ENCODE measurements around the gene RNU11. TPM values are rescaled to one million over a fixed set of nuclear protein-coding genes. Genes with fewer than 3 reads are reported as not detected.
"Not testable (repeated sequence)": the region's sequence is repeated elsewhere in the genome, so short reads cannot be mapped to it uniquely, and the experiment has no call there.

Gene RNU11
- total RNA-seq, 2 donors from 2014 or later = not detected

DNA sequence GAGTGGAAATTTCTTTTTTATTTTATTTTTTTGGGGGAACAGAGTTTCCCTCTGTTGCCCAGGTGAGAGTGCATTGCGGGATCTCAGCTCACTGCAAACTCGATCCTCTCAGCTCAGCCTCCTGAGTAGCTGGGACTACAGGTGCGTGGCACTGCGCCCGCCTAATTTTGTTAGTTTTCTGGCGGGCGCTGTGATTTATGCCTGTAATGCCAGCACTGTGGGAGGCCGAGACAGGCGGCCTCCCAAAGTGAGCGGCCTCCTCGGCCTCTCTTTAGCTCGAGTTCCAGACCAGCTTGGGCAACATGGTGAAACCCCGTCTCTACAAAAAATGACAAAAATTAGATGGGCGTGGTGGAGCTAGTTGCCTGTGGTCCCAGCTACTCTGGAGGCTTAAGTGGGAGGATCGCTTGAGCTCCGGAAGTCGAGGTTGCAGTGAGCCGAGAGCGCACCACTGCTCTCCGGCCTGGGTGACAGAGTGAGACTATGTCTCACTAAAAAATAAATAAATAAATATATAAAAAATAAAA lies 22.9 kb downstream of the RNU11 start:
- H3K4me1 ChIP-seq = peaks cover 5% of the 10 kb centered on the region
- ATAC-seq (no peak), DNase-seq (no peak)
- H3K27ac ChIP-seq = no peak overlapping the region
- intact Hi-C loops (cut with DNase I) = no loop called here
- WGBS, 2 donors = 94 to 97% methylated on average over 15 to 20 of the region's 20 CpGs
- no peaks in the 10 kb centered on the region for H3K27me3 ChIP-seq
- no peaks in the 10 kb centered on the region for H3K36me3 ChIP-seq (replicated peaks in 1 of 2; ENCODE audit: insufficient read depth in 1 of 2, low read depth in 2 of 2)
- H3K4me3 ChIP-seq = no peak overlapping the region
- H3K9me3 ChIP-seq = no peaks in the 10 kb centered on the region
- TF ChIP-seq POLR2A (IDR thresholded peaks at IDR 0.05) = no peak
- TF ChIP-seq, protein P1, sequence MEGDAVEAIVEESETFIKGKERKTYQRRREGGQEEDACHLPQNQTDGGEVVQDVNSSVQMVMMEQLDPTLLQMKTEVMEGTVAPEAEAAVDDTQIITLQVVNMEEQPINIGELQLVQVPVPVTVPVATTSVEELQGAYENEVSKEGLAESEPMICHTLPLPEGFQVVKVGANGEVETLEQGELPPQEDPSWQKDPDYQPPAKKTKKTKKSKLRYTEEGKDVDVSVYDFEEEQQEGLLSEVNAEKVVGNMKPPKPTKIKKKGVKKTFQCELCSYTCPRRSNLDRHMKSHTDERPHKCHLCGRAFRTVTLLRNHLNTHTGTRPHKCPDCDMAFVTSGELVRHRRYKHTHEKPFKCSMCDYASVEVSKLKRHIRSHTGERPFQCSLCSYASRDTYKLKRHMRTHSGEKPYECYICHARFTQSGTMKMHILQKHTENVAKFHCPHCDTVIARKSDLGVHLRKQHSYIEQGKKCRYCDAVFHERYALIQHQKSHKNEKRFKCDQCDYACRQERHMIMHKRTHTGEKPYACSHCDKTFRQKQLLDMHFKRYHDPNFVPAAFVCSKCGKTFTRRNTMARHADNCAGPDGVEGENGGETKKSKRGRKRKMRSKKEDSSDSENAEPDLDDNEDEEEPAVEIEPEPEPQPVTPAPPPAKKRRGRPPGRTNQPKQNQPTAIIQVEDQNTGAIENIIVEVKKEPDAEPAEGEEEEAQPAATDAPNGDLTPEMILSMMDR (IDR thresholded peaks at IDR 0.05) = no peak

GRCh38 chr1:28672971-28673370 lies 24.6 kb downstream of the RNU11 start:
- ATAC-seq; H3K27ac ChIP-seq; H3K4me1 ChIP-seq; H3K4me3 ChIP-seq; H3K27me3 ChIP-seq; H3K9me3 ChIP-seq; intact Hi-C loops (cut with DNase I); DNase-seq; H3K36me3 ChIP-seq (replicated peaks in 1 of 2; ENCODE audit: insufficient read depth in 1 of 2, low read depth in 2 of 2): not testable (repeated sequence)
- 92 to 95% methylated on average over 15 of the region's 15 CpGs for WGBS, 2 donors

DNA sequence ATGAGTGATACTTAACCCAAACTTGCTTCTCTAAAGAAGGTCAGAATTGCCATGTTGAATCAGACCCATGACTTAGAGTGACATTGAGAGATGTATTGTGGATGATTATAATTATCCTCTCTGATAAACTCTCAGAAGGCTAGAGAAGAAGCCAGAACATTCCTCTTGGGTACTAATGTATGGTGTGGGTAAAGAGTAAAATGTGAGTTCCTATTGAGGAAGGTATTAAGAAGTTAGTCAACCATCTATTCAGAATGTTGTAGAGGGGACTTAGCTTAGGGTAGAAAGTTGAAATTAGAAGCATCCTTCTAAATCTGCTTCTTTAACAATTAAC lies 27.5 kb downstream of the RNU11 start:
- DNase-seq = no peak
- Histone ChIP-seq H3K27ac (no peak overlapping the region), H3K4me3 (no peak overlapping the region), H3K4me1 (no peaks in the 10 kb centered on the region), H3K9me3 (no peaks in the 10 kb centered on the region), H3K27me3 (no peaks in the 10 kb centered on the region), H3K36me3 (replicated peaks in 1 of 2; ENCODE audit: insufficient read depth in 1 of 2, low read depth in 2 of 2) (no peaks in the 10 kb centered on the region)
- TF ChIP-seq POLR2A (IDR thresholded peaks at IDR 0.05) = no peak
- TF ChIP-seq, protein P1 (IDR thresholded peaks at IDR 0.05) = no peak
- intact Hi-C loops (cut with DNase I) = no loop called here
- no peak for ATAC-seq

GRCh38 chr1:28680151-28680550 lies 31.8 kb downstream of the RNU11 start:
- Histone ChIP-seq H3K27ac (no peak overlapping the region), H3K4me1 (no peaks in the 10 kb centered on the region), H3K4me3 (no peak overlapping the region), H3K9me3 (no peaks in the 10 kb centered on the region), H3K27me3 (no peaks in the 10 kb centered on the region), H3K36me3 (replicated peaks in 1 of 2; ENCODE audit: insufficient read depth in 1 of 2, low read depth in 2 of 2) (no peaks in the 10 kb centered on the region)
- WGBS, 2 donors = 85 to 87% methylated on average over 4 of the region's 4 CpGs
- ATAC-seq (no peak), DNase-seq (no peak)
- TF ChIP-seq POLR2A (IDR thresholded peaks at IDR 0.05) = no peak
- TF ChIP-seq, protein P1 (IDR thresholded peaks at IDR 0.05) = no peak
- intact Hi-C loops (cut with DNase I) = no loop called here

- intact Hi-C loops (cut with DNase I) = no loop called here
- no peaks in the 10 kb centered on the region for H3K36me3 ChIP-seq (replicated peaks in 1 of 2; ENCODE audit: insufficient read depth in 1 of 2, low read depth in 2 of 2)
- no peaks in the 10 kb centered on the region for H3K9me3 ChIP-seq
- ATAC-seq = no peak
- no peak for TF ChIP-seq POLR2A (IDR thresholded peaks at IDR 0.05)
- TF ChIP-seq, protein P1 (IDR thresholded peaks at IDR 0.05) = no peak
- DNase-seq = no peak
- 79 to 83% methylated on average over 6 of the region's 6 CpGs for WGBS, 2 donors
- H3K27ac ChIP-seq = no peak overlapping the region
- H3K4me1 ChIP-seq = no peaks in the 10 kb centered on the region
- no peaks in the 10 kb centered on the region for H3K27me3 ChIP-seq
- no peak overlapping the region for H3K4me3 ChIP-seq
Observed at GRCh38 chr1:28682840-28683239, 34.4 kb downstream of the RNU11 start.

Data from body of pancreas (tissue), 4 donors.